ENCODE data around the gene AIRE.
"Not testable (repeated sequence)": the region's sequence is repeated elsewhere in the genome, so short reads cannot be mapped to it uniquely, and the experiment has no call there.

Gene AIRE

GRCh38 chr21:44291936-44292811, 6.5 kb downstream of the AIRE start:
- peak; percentile 24 for DNase-seq

- peak; percentile 18 for DNase-seq
Observed at GRCh38 chr21:44292812-44293195, 7.1 kb downstream of the AIRE start.

- peak; percentile 18 for DNase-seq
Observed at GRCh38 chr21:44293551-44294231, 8.0 kb downstream of the AIRE start.

GRCh38 chr21:44294391-44295162, 8.9 kb downstream of the AIRE start:
- peak; percentile 74 for DNase-seq

- no peak for DNase-seq
Observed at GRCh38 chr21:44295163-44295573, 9.5 kb downstream of the AIRE start.

GRCh38 chr21:44295646-44296045, 10.0 kb downstream of the AIRE start:
- no peak for DNase-seq

GRCh38 chr21:44296103-44296519, 10.4 kb downstream of the AIRE start:
- no peak for DNase-seq

GRCh38 chr21:44296916-44297315, 11.2 kb downstream of the AIRE start:
- DNase-seq, result no peak

GRCh38 chr21:44297525-44298290, 12.0 kb downstream of the AIRE start:
- DNase-seq, result peak; percentile 90

- DNase-seq, result no peak
Observed at GRCh38 chr21:44298301-44298700, 12.6 kb downstream of the AIRE start.

- no peak for DNase-seq
Observed at GRCh38 chr21:44299085-44299457, 13.4 kb downstream of the AIRE start.

GRCh38 chr21:44299458-44300261, 14.0 kb downstream of the AIRE start, which contains the start of gene PFKL:
Gene PFKL (plus strand): TSS chr21:44300053. CDS start chr21:44300106, 53 bp downstream.
- peak; percentile 78 for DNase-seq

GRCh38 chr21:44300262-44300959, 14.7 kb downstream of the AIRE start:
- peak; percentile 84 for DNase-seq

GRCh38 chr21:44301141-44301540, 15.5 kb downstream of the AIRE start:
- DNase-seq, result no peak

GRCh38 chr21:44301961-44302406, 16.3 kb downstream of the AIRE start:
- DNase-seq, result peak; percentile 69

GRCh38 chr21:44302573-44303401, 17.1 kb downstream of the AIRE start:
- DNase-seq, result not testable (repeated sequence)

- DNase-seq, result no peak
Observed at GRCh38 chr21:44303490-44303981, 17.9 kb downstream of the AIRE start.

- DNase-seq, result no peak
Observed at GRCh38 chr21:44304011-44304616, 18.4 kb downstream of the AIRE start.

- no peak for DNase-seq
Observed at GRCh38 chr21:44304877-44305293, 19.2 kb downstream of the AIRE start.

All from right hindlimb (tissue), 1 donor.